ENCODE results near the gene KCTD8. TPM values are rescaled to one million over a fixed set of nuclear protein-coding genes. Genes with fewer than 3 reads are reported as not detected.
"Not testable (repeated sequence)": the region's sequence is repeated elsewhere in the genome, so short reads cannot be mapped to it uniquely, and the experiment has no call there.

The KCTD8 gene
- total RNA-seq, 2 experiments from 2014 or later = not detected

GRCh38 chr4:44181491-44182349, 266.9 kb downstream of the KCTD8 start:
- POLR2A ChIA-PET, CTCF ChIA-PET: not testable (repeated sequence)

DNA sequence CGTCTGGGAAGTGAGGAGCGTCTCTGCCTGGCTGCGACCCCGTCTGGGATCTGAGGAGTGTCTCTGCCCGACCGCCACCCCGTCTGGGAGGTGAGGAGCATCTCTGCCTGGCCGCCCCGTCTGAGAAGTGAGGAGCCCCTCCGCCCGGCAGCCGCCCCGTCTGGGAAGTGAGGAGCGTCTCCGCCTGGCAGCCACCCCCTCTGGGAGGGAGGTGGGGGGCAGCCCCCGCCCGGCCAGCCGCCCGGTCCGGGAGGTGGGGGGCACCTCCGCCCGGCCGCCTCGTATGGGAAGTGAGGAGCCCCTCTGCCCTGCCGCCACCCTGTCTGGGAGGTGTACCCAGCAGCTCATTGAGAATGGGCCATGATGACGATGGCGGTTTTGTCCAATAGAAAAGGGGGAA, 280.8 kb downstream of the KCTD8 start:
- POLR2A ChIA-PET, CTCF ChIA-PET: not testable (repeated sequence)

GRCh38 chr4:44165938-44166337, 282.7 kb downstream of the KCTD8 start:
- POLR2A ChIA-PET = no interaction called here

DNA sequence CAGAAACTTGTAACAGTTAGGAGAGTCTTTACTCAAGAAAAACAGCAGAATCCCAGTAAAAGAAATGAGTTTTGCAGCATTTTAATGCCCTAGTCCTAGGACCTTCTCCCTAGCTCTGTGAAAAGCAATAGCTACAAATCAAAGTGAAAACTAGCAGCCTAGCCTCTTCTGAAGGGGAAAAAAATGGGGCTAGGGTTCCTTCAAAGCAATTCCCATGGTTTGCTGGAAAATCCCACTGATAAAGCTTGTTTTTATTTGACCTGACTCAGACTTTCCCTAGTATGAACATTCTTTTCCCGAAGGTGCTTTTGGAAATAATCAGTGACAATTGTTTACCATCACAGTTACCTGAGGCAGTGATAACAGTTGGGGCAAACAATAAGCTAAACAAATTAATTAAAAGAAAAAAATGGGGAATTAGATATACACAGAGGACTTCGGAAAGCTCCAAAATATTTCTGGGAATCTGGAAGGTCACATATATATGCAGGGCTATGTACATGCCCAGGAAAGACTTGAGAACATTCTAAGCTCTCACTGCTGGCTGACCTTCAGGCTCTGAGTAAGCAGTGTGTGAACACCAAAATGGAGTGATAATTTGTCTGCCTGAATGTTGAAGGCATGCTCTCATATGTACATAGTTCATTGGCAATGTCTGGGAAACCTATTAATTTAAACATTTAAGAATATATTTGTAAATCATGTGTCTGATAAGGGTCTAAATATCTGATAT, 285.9 kb downstream of the KCTD8 start:
- CTCF ChIA-PET = no interaction called here

More at GRCh38 chr4:44165938-44166337, 282.7 kb downstream of the KCTD8 start:
- CTCF ChIA-PET = no interaction called here

DNA sequence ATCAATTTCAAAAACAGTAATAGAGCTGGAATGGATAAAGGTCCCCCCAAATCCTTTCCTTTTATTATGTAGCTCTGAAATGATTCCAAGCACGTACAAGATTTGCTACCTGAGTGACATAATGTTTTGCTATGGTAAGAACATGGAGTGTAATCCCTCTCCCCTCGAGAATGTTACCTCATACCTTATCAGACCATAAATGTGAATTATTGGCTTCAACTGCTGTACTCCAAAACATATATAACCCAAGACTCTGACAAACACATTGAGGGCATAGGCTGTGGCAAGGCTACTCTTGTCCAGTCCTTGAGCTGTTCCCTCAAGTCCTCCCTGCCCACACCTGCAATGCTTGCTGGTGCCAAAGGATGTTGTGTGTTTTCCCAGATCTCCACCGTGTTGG, 286.9 kb downstream of the KCTD8 start:
- POLR2A ChIA-PET = no interaction called here
- CTCF ChIA-PET = no interaction called here

More for the DNA sequence above, 285.9 kb downstream of the KCTD8 start:
- POLR2A ChIA-PET = no interaction called here

DNA sequence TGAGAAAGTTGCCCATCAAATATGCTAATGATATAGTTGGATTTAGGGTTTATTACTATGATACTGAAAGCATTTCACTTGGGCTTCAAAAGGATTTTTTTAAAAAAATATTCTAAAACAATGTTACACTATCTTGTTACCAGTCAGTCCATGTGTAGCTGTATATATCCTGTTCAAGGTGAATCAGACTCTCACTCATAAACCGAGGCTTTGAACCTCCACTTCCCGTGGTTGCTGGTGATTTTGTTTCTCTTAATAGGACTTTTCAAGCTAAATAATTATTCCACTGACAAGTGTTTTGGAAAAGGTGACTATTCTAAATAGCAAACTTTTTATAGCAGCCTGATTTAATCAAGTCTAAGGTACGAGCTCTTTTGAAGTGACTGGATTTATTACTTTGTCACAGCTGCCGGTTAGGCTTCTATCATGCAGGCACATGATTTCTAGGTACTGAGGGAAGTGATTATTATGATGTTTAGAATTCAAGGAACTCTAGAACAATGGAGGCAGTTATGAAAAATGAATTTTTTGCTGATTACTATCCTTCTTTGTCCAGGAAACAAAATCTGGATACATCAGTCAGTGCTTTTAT, 287.7 kb downstream of the KCTD8 start:
- ChIA-PET CTCF (no interaction called here), POLR2A (no interaction called here)

GRCh38 chr4:44159991-44160390, 288.6 kb downstream of the KCTD8 start:
- ChIA-PET CTCF (no interaction called here), POLR2A (no interaction called here)

- ChIA-PET CTCF (no interaction called here), POLR2A (no interaction called here)
Observed at GRCh38 chr4:44157611-44158277, 290.9 kb downstream of the KCTD8 start.

GRCh38 chr4:44150091-44150576, 298.5 kb downstream of the KCTD8 start:
- ChIA-PET POLR2A (no interaction called here), CTCF (no interaction called here)

DNA sequence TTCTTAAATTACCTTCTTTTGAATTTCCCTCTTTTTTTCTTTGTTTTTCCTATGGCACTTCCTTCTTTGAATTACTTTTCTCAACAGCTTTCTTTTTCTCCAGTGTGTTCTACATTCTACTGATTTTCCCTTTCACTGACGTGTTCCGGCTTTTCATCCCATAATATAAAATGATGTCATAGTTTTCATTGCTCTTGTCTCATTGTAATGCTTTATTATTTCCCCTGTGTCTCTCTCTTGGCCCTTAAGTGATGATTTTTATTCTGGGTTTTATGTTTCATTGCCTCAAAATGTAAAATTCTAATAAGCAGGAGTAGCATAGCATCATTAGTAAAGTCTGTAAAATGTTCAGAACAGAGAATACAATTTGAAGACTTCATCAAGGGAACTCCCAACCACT, 299.3 kb downstream of the KCTD8 start:
- ChIA-PET CTCF (no interaction called here), POLR2A (no interaction called here)

DNA sequence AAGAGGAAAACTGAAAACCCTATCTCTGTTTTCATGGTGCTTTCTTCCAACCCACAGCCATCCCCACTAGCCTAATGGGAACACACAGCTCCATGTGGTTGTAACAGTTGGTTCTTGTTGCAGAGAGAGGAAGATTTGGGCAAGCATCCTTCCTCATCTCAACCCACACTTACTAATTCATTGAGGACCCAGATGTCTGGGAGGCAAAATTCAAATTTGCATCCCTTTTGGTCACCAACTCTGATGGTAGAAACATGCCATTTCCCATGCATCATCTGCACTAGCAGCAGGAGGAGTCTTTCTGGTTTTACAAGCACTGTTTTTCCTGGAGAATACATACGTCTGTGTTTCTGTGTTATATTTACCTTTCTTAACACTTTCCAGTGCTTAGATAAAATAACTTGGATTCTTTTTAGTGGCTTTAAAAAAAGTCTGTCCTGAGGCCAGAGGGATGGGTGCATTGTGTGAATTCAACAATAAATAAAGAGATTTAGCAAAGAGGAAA, 301.0 kb downstream of the KCTD8 start:
- ChIA-PET POLR2A (no interaction called here), CTCF (no interaction called here)

- ChIA-PET CTCF (no interaction called here), POLR2A (no interaction called here)
Observed at GRCh38 chr4:44146516-44146915, 302.1 kb downstream of the KCTD8 start.

DNA sequence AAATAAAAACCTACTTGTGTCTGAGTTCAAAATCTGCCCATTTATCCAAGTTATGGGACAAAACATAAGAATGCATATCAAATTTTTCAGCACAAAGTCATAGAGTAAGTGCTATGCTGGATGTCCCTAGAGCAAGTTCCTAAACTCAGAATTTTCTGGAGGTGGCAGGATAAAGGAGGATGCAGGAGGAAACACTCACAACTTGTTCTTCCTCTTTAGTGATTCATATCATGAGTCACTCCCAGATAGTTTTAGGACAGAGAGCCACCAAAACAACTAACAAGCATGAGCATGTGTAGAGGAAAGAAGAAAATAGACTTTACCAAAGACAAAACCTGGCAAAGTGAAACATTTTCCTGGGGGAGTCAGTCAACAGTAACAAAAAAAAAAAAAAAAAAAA, 302.7 kb downstream of the KCTD8 start:
- POLR2A ChIA-PET = no interaction called here
- CTCF ChIA-PET = no interaction called here

DNA sequence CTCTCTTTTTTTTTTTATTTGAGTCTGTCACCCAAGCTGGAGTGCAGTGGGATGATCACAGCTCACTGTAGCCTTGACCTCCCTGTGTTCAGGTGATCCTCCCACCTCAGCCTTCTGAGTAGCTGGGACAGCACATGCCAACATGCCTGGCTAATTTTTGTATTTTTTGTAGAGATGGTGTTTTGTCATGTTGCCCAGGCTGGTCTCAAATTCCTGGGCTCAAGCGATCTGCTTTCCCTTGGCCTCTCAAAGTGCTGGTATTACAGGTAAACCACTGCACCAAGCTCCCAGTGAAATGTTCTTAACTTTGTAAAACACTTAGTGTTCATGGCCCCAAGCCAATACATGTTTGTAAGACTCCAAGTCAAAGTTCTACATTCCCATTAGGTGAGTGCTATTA, 316.1 kb downstream of the KCTD8 start:
- ChIA-PET POLR2A (no interaction called here), CTCF (no interaction called here)

Other genes with a start within 250 kb of the KCTD8 start
- gene YIPF7, start 202.8 kb upstream of the KCTD8 start, total RNA-seq = not detected
- 10 to 100 TPM; 48.5 to 48.6 TPM for gene GUF1, start 229.6 kb upstream of the KCTD8 start, total RNA-seq

Data from activated CD8-positive, alpha-beta memory T cell treated with anti-CD3 and anti-CD28 coated beads for 36 hours (primary cell).